HG02884 (cell line): ENCODE results near the gene NFIX.

ENCODE experiments used
- ATAC-seq: cut with Tn5 transposase; IDR thresholded peaks from one replicate; pipeline ENCODE4 v1.9.1; 2021; ENCODE audit warnings: mild to moderate bottlenecking, moderate library complexity; ENCODE audit not compliant: unreplicated experiment

The NFIX gene

DNA sequence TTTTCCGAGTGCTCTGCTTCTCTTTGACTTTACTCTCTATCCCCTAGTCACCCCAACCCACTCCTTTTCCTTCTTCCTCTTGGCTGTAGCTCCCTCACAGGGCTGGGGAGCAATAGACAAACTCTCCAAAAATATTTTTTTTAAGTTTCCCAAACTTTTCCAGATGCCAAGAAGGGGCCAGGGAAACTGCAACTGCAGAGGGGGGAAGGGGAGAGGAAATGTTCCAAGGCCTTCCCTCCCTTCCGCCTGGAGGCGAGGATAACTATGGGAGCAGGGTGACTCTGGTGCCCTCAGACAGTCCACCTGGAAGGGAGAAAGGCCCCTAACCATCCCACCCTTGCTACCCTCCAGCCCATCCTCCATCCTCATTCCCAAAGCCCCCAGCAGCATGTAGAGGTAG lies 58.0 kb downstream of the NFIX start:
- no peak for ATAC-seq

DNA sequence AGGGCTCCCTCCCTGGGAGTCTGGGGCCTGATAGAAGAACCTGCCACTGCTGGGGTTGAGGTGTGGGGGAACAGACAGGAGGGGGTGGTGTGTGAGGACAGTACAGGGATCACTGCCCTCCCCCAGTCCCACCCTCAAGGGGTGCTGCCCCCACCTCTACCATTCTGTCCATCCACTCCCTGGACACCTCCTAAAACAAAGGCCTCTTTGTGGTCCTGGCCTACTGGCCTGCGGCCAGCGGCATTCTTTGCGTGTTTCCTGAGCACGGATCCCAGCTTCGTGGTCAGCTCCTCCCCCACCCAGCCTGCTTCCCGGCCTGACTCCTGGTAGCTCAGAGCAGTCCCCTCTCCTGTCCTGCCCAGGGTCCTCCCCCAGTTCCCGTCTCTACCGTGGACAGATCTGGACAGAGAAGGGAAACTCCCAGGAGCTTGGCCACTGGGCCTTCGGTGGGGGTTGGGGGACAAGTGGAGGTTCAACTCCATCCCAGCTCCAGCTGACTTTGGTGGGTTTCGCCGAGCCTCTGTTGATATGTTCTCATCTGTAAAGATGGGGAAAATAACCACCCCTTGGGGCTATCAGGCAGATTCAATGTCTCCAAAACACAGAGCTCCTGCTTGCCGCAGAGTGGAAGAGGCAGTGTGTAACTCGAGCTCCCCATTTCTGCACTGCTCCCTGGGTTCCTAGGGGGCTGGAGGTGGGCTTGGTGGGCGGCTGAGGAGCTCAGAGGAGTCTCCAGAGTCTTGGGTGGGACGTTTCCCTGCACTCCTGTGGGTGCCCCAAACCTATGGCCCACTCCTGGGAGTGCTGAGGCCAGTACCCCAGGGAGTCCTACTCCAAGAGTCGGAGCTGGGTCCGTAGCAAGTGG lies 58.7 kb downstream of the NFIX start:
- no peak for ATAC-seq

DNA sequence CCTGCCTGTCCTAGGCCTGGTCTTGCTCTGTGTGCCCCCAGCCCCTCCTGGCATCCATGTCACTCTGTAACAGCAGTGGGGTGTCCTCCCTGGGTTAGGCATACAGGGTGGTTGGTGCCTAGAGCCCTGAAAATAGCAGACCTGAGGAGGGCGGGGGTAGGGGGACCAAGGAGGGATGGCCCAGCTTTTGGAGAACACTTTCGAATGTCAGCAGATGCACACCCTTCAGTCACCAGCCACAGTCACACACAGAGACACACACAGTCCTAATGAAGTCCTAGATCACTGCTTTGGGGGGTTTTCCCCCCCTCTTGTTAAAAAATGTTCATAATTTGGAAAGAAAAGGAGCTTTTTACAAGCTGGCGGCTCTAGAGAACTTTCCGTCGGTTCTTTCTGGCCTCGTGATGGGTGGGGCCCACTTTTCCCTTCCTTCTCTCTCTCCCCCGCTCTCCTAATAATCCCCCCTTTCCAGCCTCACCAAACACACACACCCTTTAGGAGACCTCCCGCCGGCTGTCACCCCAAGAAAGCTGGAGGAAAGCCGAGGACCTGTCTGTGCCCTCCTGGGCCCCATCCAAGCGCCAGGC lies 59.4 kb downstream of the NFIX start:
- ATAC-seq = no peak

DNA sequence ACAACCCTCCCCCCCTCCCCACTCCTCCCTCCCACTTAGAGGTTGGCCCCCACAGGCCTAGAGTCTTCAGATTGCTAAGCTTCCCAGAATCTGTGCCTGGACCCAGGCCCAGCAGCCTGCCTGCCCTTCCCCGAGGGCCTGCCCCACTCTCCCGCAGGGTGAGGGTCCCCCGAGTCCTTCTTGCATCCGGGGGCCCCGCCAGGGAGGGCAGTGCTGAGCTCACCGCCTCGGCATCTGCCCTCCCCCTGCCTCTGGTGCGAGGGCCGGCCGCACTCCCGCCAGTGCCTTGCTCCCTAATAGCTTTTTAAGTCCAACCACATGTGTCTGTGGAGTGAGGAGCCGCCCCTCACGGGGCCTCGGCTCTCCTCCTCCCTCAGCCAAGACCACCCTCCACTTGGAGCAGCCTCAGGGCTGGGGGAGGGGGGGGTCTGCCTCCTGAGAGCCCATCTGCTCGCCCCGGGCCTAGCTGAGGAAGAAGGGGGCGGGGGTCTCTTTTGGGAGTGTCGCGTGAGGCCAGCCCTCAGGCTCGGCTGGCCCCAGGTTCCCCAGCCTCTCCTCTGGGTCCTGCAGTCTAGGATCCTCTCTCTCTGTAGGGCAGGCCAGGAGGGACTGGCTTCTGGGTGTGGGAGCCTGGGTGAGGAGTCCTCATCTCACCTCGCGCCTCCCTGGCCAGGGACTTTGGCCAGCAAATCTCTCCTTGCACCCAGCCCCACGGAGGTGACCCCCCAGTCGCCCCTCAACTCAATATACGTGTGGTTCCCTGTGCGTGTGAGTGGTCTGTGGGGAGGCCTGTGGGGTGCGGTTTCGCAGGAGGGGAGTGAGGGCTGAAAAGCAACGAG lies 60.2 kb downstream of the NFIX start:
- no peak for ATAC-seq

DNA sequence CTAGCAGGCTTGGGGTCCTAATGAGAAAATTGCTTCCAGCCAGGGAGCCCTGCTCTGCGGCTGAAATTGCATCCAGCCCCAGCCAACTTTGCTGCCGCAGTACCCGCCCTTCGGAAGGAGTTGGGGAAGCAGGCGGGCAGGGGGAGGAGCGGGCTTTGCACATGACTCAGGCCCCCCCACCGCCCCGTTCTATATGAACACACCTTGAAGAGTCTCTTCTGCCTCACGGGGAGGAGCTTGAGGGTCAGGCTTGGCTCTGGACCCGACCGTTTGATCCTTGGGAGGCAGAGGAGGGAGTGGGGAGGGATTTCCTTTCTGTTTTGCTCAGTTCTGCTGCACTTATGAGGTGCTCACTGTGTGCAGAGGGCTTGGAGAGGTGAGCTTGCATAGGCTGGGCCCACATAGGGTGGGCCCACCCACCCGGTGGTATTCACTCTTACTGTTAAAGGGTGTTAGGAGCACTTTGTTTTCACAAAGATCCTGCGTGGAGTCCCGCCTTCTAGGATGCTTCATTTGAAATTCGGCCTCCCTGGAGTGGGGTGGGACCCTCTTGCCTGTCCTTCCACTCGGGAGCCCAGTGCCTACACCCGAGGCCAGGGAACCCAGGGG lies 60.9 kb downstream of the NFIX start:
- no peak for ATAC-seq

DNA sequence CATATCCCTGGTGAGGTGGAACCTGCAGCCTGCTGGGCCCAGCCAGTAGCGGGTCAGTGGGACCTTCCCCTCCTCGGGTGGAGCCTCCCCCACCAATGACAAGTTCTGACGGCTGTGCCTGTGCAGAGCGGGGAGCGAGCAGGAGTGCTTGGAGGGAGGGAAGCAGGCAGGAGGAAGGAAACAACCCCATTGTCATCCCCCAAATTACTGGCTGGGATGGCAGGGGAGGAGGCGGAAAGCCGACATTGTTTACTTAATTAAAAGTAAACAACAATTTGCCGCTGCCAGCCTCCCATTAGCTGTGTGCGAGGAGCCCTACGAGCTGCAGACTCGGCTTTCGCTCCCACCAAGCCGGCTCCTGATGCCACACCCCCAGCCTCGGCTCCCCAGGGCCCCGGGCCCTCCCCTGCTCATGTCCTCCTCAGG lies 61.9 kb downstream of the NFIX start:
- no peak for ATAC-seq

DNA sequence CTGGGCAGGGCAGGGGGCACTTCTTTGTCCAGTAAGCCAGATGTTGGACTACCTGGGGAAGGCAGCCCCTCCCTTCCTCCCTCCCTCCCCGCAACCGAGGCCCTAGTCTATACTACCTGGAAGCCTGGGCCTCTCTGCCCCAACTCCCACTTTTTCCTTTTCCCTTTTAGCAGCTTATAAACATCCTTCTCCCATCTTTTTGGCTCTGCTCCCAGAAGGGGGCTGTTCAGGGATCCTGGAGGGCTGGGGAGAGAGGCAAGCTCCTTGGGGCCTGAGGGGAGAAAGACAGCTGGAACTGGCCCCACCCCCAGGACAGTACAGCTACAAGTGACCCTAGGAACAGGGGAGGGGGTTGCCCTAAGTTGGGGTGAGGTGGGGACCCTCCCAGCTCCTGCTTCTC lies 62.5 kb downstream of the NFIX start:
- no peak for ATAC-seq

DNA sequence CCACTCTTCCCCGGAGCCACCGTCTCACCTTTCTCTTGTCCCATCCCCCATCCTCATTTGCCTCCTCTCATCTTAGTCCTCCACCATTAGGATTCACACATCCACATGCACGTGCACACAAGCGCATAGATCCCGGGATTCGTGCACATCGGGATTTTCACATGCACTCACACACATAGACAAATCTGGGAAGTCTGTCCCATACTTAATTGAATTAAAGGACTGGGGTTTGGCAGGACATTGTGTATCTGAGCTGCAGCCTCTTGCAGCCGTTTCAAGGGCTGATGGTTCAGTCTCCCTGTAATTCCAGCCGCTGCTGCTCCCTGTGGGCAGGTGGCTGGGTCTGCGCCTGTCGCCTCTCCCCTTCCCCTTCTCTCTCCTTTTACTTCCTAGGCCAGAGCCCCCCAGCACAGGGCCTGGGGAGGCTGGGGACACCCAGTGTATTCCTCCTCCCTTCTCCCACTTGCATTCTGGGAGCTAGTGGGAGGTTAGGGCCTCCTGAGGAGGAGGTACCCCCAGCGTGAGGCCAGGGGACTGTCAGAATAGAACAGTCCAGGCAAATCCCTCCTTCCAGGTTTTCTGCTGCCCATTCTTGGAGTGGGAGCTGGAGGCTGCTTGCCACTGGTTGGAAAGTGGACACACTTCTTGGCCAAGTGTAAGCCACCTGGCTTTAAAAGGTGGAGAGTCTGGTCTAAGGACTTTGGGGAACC lies 63.8 kb downstream of the NFIX start:
- ATAC-seq = no peak

DNA sequence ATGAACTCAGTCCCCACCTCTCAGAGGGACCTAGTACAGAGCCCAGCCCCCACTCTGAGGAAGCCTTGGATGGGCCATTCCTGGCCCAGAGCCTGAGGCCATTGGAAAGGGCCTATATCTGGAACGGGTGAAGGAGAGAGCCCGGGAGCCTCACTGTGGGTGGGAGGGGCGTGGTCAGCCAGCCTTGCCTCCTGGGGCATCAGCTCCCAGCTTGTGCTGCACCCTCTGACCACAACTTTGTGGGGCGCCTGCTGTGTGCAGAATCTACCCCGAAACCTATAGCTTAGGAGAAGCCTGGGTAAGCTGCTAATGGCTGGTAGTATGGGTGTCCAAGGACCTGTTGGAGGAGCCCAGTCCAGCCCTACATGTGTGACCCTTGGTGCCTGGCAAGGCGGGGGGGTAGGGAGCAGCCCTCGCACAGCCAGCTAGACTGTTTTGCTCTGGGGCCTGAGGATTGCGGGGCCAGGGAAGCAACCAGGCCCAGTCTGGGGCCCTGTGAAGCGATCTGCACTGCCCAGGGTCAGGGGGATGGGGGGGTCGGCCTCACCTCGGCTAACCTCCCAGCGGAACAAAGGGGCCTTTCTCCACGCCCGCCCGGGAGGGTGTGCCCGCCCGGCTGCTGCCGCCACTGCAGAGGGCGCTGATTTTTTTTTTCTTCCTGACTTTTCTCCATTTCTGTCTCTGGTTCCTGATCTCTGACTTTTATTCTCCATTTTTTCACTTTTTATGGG lies 65.1 kb downstream of the NFIX start:
- no peak for ATAC-seq

DNA sequence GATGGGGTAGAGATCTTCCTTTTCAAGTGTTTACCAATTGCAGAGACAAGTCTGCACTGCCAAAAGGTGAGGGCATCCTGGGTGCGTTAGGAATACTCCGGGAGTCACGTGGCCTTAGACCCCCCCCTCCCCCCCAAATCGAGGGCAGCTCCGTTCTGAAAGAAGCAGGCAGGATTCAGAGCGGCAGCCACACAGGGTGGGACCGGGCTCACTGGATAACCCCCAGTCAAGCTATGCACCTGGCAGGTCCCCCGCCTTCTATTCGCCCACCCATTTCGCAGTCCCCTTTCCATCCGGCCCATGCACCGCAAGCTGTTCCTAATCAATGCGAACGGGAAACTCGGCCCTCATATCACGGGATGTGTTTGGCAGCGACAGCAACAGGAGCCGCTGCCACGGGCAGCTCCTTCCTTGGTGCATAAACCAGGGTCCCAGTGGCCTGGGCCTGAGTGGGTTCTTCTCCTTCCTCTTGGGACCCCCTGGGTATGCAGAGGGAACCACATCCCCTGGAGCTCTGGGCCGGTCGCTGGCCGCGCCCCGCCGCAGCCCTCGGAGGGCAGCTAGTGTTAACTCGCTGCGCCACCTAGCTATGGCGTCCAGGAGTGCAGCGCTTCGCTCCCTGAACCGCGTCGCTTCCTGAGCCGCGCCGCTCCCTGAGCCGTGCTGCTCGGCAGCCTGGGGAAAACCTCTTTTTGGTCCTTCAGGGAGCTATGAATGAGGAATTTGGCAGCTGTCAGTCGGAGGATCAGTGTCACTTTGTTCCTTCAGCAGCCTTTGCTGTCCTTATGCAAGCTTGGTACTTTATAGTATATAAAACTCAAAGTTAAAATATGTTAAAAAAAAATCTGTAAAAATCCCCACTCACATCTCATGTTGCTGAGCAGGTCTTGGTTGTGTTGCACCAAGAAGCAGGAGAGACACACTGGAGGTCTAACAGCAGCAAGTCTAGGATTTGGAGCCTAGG lies 66.0 kb downstream of the NFIX start:
- no peak for ATAC-seq

DNA sequence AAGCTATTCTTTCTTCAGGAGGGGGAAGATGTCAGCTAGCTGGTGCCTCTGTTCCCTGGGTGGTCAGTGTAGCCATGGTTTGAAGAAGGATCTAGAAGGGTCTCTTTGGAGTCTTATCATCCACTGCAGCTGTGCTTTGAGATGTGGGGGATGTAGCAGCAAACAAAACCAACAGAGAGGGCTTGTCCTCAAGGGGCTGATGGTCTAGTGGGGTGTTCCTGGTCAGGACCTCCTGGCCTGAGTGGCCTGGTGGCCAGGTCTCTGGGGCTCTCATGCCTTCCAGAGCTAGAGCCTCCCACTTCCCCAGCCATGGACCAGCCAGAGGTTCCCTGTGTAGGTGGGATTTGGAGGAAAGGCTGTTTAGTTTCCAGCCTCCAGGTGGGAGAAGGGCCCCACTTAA lies 67.0 kb downstream of the NFIX start:
- ATAC-seq = no peak

DNA sequence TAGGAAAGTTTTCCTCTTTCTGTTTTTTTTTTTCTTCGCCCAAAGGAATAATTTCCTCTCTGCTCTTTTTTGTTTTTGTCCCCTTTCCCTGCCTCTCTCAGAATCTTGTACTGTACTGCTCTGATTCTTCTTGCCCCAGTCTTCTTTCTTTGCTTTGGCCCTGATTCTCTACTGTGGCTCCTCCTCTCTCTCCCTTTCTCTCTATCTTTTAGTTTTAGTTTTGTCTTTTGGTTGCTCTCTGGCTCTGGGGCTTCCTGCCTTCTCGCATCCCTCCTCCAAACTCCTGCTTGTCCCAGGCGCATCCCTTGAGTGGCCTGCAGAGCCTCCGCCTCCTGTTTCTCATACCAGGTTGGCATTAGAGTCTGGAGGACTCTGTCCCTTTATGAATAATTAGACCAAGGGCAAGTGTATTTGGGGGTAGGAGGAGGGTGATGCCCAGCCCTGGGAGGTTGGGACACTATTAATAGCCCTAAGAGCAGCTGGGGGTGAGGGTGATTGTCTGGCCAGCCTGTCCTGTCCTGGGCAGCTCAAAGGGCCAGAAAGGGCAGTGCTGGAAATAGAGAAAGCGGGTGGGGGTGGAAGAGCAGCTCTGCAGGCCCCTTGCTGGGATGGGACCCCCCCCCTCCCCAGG lies 68.3 kb downstream of the NFIX start:
- no peak for ATAC-seq

DNA sequence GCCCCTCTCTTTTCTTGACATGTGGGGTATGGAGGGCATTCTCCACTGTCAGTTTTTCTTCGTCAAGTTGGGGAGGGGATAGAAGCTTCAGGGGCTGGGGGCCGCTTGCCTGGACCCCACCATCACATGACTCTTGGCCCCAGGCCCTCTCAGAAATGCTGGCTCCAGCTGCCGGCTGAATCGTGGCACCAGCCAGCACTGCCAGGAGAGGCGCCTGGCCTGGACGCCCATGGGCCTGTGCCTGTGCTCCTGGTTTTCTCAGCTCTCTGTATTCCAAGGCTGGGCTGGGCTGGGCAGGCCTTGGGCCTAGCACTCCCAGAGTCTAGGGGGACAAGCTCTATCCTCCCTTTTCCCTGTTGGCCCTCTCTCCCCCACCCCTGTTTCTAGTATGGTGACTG lies 68.8 kb downstream of the NFIX start:
- ATAC-seq = no peak

DNA sequence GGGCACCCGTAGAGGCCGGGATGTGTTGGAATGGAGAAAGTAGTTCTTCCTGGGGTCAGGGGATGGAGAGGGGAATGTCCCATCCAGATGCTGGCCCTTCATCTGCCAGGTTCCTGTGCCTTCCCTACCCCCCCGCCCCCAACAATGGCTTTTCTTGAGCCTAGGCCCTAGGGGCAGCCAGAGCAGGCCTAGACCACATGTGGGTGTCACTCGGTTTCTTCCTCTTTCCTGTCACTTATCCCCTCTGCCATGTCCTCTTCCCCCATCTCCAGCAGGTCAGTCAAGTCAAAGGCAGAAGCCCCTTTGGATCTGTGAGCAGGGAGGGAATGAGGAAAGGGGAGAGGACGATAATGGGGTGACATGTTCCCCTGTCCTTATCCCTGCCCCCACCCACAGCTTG lies 71.0 kb downstream of the NFIX start:
- ATAC-seq = no peak

DNA sequence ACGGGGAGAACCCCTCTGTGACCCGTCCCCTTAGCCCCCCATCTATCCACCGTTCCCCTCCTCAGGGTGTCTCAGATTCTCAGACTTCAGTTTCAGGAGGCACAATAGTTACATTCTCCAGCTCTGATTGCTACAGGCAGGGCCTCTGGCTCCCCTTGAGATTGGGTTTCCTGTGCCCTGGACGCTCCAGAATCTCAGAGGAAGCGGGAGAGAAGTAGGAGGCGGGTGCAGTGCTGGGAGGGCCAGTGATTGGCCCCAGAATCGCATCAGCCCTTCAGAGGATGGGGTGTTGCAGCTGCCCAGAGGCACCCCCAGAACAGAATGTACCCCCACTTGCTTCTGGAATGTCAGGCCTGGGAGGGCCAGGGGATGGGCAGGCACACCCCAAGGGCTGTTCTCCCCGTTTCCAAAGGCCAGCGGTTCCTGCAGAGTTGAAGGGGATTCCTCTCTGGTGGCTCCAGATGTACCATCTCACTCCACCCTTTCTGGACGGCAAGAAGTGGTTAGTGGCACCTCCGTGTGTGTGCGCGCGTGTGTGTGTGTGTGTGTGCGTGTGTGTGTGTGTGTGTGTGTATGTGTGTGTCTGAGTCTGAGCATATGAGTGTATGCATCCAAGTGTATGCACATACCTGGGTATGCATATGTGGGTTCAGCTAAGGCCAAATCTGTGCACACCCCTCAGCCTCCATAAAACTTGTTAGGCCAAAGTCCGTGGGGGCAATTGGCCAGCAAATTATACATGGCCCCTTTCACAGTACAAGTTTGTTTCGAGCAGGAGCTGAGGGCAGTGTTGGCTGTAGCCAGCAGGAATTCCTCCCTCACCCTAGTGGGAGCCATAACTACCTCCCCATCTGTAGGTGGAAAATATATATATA lies 71.9 kb downstream of the NFIX start:
- ATAC-seq = no peak

DNA sequence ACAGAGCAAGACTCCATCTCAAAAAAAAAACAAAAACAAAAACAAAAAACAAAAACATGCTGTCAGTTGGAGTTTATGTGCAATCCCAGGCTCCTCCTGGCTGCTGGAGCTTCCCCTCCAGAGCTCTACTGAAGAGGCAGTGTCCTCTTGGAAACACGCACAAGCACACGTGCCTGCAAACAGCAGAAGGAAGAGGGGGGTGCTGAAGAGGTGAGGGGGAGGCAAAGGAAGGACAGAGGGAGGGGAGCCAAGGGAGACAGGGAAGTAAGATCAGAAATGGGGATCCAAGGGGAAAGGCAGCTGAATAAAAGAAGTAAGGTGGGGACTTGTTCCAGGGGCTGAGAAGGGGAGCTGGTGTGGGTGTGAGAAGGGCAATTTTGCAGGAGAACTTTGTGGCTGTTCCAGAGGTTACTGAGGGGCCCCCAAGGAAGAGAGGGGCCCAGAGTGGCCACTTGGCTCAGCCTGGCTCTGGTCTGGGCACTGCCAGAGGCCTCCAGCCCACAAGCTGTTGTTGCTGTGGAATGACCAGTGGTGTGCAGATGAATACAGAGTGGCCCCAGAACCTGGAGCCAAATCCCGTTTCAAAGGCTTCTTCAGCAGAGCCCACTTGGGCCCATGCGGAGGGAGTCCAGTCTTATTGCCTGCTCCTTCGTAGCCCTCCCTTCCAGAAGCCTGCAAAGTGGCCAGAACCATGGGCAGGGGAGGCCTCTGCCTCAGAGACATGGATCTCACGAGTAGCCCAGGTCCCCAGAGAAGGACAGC lies 73.0 kb downstream of the NFIX start:
- no peak for ATAC-seq
